MM.1S (cell line): ENCODE data around the gene ASB2.

Source experiments
- DNase-seq: peaks from one replicate; pipeline ENCODE4 v3.0.0-alpha.2; 2015
- H2AFZ ChIP-seq: fragments of 300-600 bp; sonication (generic); 2 replicates; pipeline ENCODE4 v1.6.0; 2016; ENCODE audit warnings: antibody characterized with exemption, low read length
- H3F3A ChIP-seq: fragments of 300-600 bp; sonication (generic); 2 replicates; pipeline ENCODE4 v1.6.1; 2016; ENCODE audit warnings: mild to moderate bottlenecking, antibody characterized with exemption, low read length, moderate library complexity, mixed read lengths; ENCODE audit not compliant: insufficient read depth
- H3K27ac ChIP-seq: fragments of 300-600 bp; sonication (generic); 2 replicates; pipeline ENCODE4 v1.5.1; 2016; ENCODE audit warnings: mild to moderate bottlenecking, low read length
- H3K27me3 ChIP-seq: fragments of 300-600 bp; sonication (generic); replicated peaks from 2 replicates; pipeline ENCODE4 v1.6.0; 2016; ENCODE audit warnings: low read length; ENCODE audit not compliant: insufficient read depth
- H3K36me3 ChIP-seq: fragments of 300-600 bp; sonication (generic); replicated peaks from 2 replicates; pipeline ENCODE4 v1.6.1; 2016; ENCODE audit warnings: mild to moderate bottlenecking, low read length, mixed read lengths; ENCODE audit not compliant: insufficient read depth
- H3K4me1 ChIP-seq: fragments of 300-600 bp; sonication (generic); 2 replicates; pipeline ENCODE4 v1.6.1; 2016; ENCODE audit warnings: low read length, mixed read lengths
- H3K4me2 ChIP-seq: fragments of 300-600 bp; sonication (generic); 2 replicates; pipeline ENCODE4 v1.6.0; 2016; ENCODE audit warnings: low read depth, low read length
- H3K4me3 ChIP-seq: fragments of 300-600 bp; sonication (generic); 2 replicates; pipeline ENCODE4 v1.5.1; 2016; ENCODE audit warnings: low read length, mixed read lengths
- H3K79me2 ChIP-seq: fragments of 300-600 bp; sonication (generic); 2 replicates; pipeline ENCODE4 v1.6.1; 2016; ENCODE audit warnings: mixed run types, low read length, mixed read lengths
- H3K9ac ChIP-seq: fragments of 300-600 bp; sonication (generic); 2 replicates; pipeline ENCODE4 v1.6.1; 2016; ENCODE audit warnings: low read length, mixed read lengths
- H3K9me2 ChIP-seq: fragments of 300-600 bp; sonication (generic); replicated peaks from 2 replicates; pipeline ENCODE4 v1.6.1; 2016; ENCODE audit warnings: mild to moderate bottlenecking, low read length, mixed read lengths; ENCODE audit not compliant: insufficient read depth
- H3K9me3 ChIP-seq: fragments of 300-600 bp; sonication (generic); replicated peaks from 2 replicates; pipeline ENCODE4 v1.6.1; 2016; ENCODE audit warnings: mild to moderate bottlenecking, low read length, mixed read lengths; ENCODE audit not compliant: insufficient read depth
- H4K20me1 ChIP-seq: fragments of 300-600 bp; sonication (generic); 2 replicates; pipeline ENCODE4 v1.6.1; 2016; ENCODE audit warnings: mild to moderate bottlenecking, low read length, moderate library complexity, mixed read lengths; ENCODE audit not compliant: insufficient read depth
- CTCF ChIP-seq: fragments of 300-600 bp; sonication (generic); IDR thresholded peaks from 2 replicates; pipeline ENCODE4 v1.5.1; 2016; ENCODE audit warnings: antibody characterized with exemption, low read length, mixed read lengths
- EZH2 ChIP-seq: fragments of 300-600 bp; sonication (generic); optimal IDR thresholded peaks from 2 replicates; pipeline ENCODE3; 2017; ENCODE audit warnings: low read depth, mild to moderate bottlenecking, antibody characterized with exemption, low read length, mixed read lengths
- EZH2phosphoT487 ChIP-seq: fragments of 300-600 bp; sonication (generic); IDR thresholded peaks from 2 replicates; pipeline ENCODE4 v1.6.1; 2018; ENCODE audit warnings: antibody characterized with exemption, low read length

Gene ASB2

GRCh38 chr14:93901813-93902212 is 74.6 kb downstream of the ASB2 start:
- no peak overlapping the region for H3K4me3 ChIP-seq
- DNase-seq: no peak
- H3K4me1 ChIP-seq: no peaks in the 10 kb centered on the region
- H3K4me2 ChIP-seq: no peak overlapping the region
- no peaks in the 10 kb centered on the region for H3F3A ChIP-seq
- H3K9me2 ChIP-seq: no peaks in the 10 kb centered on the region
- H3K27ac ChIP-seq: no peak overlapping the region
- no peaks in the 10 kb centered on the region for H3K9me3 ChIP-seq
- H3K36me3 ChIP-seq: no peaks in the 10 kb centered on the region
- H2AFZ ChIP-seq: no peak overlapping the region
- no peak overlapping the region for H3K9ac ChIP-seq
- no peak for TF ChIP-seq CTCF
- TF ChIP-seq EZH2phosphoT487: no peak
- no peak for TF ChIP-seq EZH2
- H4K20me1 ChIP-seq: no peaks in the 10 kb centered on the region
- H3K27me3 ChIP-seq: no peaks in the 10 kb centered on the region
- no peaks in the 10 kb centered on the region for H3K79me2 ChIP-seq

GRCh38 chr14:93898731-93899130 is 77.6 kb downstream of the ASB2 start:
- H3K9me2 ChIP-seq: no peaks in the 10 kb centered on the region
- TF ChIP-seq EZH2phosphoT487 (no peak), CTCF (no peak), EZH2 (no peak)
- no peaks in the 10 kb centered on the region for H3K79me2 ChIP-seq
- DNase-seq: no peak
- H3F3A ChIP-seq: no peaks in the 10 kb centered on the region
- H3K4me2 ChIP-seq: no peak overlapping the region
- no peaks in the 10 kb centered on the region for H4K20me1 ChIP-seq
- H3K4me3 ChIP-seq: no peak overlapping the region
- no peaks in the 10 kb centered on the region for H3K9me3 ChIP-seq
- no peak overlapping the region for H3K27ac ChIP-seq
- H2AFZ ChIP-seq: no peak overlapping the region
- no peaks in the 10 kb centered on the region for H3K4me1 ChIP-seq
- H3K36me3 ChIP-seq: no peaks in the 10 kb centered on the region
- H3K27me3 ChIP-seq: no peaks in the 10 kb centered on the region
- no peak overlapping the region for H3K9ac ChIP-seq

GRCh38 chr14:93898081-93898611 is 78.2 kb downstream of the ASB2 start:
- H2AFZ ChIP-seq: no peak overlapping the region
- no peaks in the 10 kb centered on the region for H3K4me1 ChIP-seq
- no peaks in the 10 kb centered on the region for H3K9me2 ChIP-seq
- no peaks in the 10 kb centered on the region for H4K20me1 ChIP-seq
- no peaks in the 10 kb centered on the region for H3K27me3 ChIP-seq
- no peak overlapping the region for H3K4me2 ChIP-seq
- H3K27ac ChIP-seq: no peak overlapping the region
- H3K79me2 ChIP-seq: no peaks in the 10 kb centered on the region
- no peaks in the 10 kb centered on the region for H3F3A ChIP-seq
- no peak overlapping the region for H3K4me3 ChIP-seq
- no peak overlapping the region for H3K9ac ChIP-seq
- no peaks in the 10 kb centered on the region for H3K36me3 ChIP-seq
- no peaks in the 10 kb centered on the region for H3K9me3 ChIP-seq
- DNase-seq: no peak
- TF ChIP-seq EZH2 (no peak), EZH2phosphoT487 (no peak), CTCF (no peak)
